ENCODE data around the gene IL11. TPM values are rescaled to one million over a fixed set of nuclear protein-coding genes. Genes with fewer than 3 reads are reported as not detected.

The IL11 gene
- total and polyA plus RNA-seq, 2 of the 13 experiments (the other 11 are each of a cell fraction or from before 2014, with no cell fraction given) = 2.5 to 2.9 TPM

DNA sequence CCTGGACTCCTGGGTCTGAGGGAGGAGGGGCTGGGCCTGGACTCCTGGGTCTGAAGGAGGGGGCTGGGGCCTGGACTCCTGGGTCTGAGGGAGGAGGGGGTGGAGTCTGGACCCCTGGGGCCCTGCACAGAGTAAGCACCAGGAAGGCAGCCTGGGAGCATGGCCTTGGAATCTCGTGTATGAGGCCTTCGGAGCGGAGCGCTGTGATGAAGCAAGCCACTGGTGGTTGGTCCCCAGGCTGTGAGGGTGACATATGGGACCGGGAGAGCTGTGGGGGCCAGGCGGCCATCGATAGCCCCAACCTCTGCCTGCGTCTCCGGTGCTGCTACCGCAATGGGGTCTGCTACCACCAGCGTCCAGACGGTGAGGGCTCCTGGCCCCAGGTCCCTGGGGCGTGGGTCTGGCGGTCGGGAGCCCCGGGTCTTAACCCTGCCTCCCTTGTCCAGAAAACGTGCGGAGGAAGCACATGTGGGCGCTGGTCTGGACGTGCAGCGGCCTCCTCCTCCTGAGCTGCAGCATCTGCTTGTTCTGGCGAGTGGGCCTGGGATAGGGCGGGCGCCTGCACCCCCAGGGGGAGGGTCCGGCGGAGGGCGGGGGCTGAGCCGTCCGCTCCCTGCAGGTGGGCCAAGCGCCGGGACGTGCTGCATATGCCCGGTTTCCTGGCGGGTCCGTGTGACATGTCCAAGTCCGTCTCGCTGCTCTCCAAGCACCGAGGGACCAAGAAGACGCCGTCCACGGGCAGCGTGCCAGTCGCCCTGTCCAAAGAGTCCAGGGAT is 7.3 kb upstream of the IL11 start (continued):
- TF ChIP-seq, protein P1, sequence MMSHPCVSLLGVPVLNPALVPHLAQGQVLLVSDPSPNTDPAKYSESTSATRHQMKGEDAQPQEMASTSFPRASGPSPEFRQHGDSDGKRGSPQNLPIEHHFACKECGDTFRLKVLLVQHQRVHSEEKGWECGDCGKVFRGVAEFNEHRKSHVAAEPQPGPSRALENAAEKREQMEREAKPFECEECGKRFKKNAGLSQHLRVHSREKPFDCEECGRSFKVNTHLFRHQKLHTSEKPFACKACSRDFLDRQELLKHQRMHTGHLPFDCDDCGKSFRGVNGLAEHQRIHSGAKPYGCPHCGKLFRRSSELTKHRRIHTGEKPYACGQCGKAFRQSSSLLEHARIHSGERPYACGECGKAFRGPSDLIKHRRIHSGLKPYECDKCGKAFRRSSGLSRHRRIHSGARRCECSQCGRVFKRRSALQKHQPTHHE (CRISPR knock-in tag; IDR thresholded peaks at IDR 0.05; ENCODE audit: borderline replicate concordance) = 0 out of 2 replicates have a peak, but pooled peaks have one; percentile 41
- TF ChIP-seq ELF3 (CRISPR knock-in tag; IDR thresholded peaks at IDR 0.05) (0 out of 2 replicates have a peak, but pooled peaks have one; percentile 36), ONECUT2 (CRISPR knock-in tag; IDR thresholded peaks at IDR 0.05) (no peak), IRX3 (CRISPR knock-in tag; IDR thresholded peaks at IDR 0.05; ENCODE audit: borderline replicate concordance, low read depth) (no peak), ZNF121 (CRISPR knock-in tag; IDR thresholded peaks at IDR 0.05) (no peak), ZFAT (CRISPR knock-in tag; conservative IDR thresholded peaks at IDR 0.05) (no peak), ZNF678 (CRISPR knock-in tag; IDR thresholded peaks at IDR 0.05) (no peak), SUZ12 (IDR thresholded peaks at IDR 0.05; ENCODE audit: low read depth, low read length) (no peak), ZNF570 (CRISPR knock-in tag; IDR thresholded peaks at IDR 0.05; ENCODE audit: borderline replicate concordance) (no peak), STAG1 (CRISPR knock-in tag; IDR thresholded peaks at IDR 0.05) (no peak), PAWR (CRISPR knock-in tag; IDR thresholded peaks at IDR 0.05; ENCODE audit: borderline replicate concordance) (no peak), EZH2 (conservative IDR thresholded peaks at IDR 0.05; ENCODE audit: low read depth, low read length) (no peak), FOXO1 (CRISPR knock-in tag; IDR thresholded peaks at IDR 0.05) (no peak), TAF1 (CRISPR knock-in tag; IDR thresholded peaks at IDR 0.05) (0 out of 2 replicates have a peak, but pooled peaks have one; percentile 14)
- TF ChIP-seq, protein P2, sequence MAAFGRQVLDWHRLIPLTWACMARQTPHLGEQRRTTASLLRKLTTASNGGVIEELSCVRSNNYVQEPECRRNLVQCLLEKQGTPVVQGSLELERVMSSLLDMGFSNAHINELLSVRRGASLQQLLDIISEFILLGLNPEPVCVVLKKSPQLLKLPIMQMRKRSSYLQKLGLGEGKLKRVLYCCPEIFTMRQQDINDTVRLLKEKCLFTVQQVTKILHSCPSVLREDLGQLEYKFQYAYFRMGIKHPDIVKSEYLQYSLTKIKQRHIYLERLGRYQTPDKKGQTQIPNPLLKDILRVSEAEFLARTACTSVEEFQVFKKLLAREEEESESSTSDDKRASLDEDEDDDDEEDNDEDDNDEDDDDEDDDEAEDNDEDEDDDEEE (CRISPR knock-in tag; IDR thresholded peaks at IDR 0.05) = no peak; the same call in 1 of the 2 replicates
- TF ChIP-seq, protein P3, sequence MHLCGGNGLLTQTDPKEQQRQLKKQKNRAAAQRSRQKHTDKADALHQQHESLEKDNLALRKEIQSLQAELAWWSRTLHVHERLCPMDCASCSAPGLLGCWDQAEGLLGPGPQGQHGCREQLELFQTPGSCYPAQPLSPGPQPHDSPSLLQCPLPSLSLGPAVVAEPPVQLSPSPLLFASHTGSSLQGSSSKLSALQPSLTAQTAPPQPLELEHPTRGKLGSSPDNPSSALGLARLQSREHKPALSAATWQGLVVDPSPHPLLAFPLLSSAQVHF (CRISPR knock-in tag; IDR thresholded peaks at IDR 0.05) = no peak
- TF ChIP-seq, protein P4, sequence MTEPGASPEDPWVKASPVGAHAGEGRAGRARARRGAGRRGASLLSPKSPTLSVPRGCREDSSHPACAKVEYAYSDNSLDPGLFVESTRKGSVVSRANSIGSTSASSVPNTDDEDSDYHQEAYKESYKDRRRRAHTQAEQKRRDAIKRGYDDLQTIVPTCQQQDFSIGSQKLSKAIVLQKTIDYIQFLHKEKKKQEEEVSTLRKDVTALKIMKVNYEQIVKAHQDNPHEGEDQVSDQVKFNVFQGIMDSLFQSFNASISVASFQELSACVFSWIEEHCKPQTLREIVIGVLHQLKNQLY (CRISPR knock-in tag; IDR thresholded peaks at IDR 0.05) = no peak
- TF ChIP-seq, protein P5, sequence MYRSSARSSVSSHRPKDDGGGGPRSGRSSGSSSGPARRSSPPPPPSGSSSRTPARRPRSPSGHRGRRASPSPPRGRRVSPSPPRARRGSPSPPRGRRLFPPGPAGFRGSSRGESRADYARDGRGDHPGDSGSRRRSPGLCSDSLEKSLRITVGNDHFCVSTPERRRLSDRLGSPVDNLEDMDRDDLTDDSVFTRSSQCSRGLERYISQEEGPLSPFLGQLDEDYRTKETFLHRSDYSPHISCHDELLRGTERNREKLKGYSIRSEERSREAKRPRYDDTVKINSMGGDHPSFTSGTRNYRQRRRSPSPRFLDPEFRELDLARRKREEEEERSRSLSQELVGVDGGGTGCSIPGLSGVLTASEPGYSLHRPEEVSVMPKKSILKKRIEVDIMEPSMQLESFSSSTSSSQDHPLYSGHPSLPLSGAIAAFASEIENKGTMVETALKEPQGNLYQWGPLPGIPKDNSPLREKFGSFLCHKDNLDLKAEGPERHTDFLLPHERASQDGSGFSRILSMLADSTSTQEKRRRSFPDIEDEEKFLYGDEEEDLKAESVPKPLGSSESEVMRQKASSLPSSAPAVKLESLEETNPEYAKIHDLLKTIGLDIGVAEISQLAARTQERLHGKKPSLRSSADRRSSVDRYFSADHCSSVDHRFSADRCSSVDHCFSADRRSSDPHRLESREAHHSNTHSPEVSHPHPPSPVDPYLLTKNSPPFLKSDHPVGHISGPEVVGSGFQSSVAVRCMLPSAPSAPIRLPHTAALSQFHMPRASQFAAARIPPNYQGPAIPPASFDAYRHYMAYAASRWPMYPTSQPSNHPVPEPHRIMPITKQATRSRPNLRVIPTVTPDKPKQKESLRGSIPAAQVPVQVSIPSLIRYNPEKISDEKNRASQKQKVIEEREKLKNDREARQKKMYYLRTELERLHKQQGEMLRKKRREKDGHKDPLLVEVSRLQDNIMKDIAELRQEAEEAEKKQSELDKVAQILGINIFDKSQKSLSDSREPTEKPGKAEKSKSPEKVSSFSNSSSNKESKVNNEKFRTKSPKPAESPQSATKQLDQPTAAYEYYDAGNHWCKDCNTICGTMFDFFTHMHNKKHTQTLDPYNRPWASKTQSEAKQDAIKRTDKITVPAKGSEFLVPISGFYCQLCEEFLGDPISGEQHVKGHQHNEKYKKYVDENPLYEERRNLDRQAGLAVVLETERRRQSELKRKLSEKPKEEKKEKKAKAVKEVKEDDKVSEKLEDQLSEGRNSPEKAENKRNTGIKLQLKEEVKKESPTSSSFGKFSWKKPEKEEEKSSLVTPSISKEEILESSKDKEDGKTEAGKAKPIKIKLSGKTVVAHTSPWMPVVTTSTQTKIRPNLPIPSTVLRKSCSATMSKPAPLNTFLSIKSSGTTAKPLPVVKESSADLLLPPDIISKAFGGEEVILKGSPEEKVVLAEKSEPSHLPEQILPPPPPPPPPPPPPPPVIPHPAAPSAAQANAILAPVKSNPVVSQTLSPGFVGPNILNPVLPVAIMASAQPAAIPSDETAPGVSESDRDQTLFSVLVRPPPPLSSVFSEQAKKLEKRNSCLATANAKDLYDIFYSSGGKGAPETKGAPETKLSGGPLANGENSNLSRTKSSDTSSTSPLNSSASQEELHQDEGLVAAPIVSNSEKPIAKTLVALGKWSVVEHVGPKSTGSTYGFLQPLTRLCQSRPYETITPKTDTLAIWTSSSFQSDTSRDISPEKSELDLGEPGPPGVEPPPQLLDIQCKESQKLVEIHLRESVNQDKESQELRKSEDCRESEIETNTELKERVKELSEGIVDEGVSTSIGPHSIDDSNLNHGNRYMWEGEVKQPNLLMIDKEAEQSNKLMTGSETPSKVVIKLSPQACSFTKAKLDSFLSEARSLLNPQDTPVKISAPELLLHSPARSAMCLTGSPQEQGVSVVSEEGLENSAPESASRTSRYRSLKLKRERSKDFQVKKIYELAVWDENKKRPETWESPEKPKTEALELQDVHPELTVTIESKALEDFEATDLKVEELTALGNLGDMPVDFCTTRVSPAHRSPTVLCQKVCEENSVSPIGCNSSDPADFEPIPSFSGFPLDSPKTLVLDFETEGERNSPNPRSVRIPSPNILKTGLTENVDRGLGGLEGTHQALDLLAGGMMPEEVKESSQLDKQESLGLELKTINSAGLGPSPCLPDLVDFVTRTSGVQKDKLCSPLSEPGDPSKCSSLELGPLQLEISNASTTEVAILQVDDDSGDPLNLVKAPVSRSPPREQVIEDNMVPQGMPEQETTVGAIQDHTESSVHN (CRISPR knock-in tag; IDR thresholded peaks at IDR 0.05) = no peak
